Stomach smooth muscle (tissue), 2 donors: ENCODE results near the gene TRPM5.

Source experiments
- H3K27ac ChIP-seq: one replicate; pipeline ENCODE4 v1.7.0; 2013; ENCODE audit warnings: mild to moderate bottlenecking, low read length, inconsistent platforms
- H3K27me3 ChIP-seq, 2 donors: one replicate each; pipeline ENCODE4 v1.7.0; 2013; ENCODE audit warnings: low read length in 2 of 2; ENCODE audit not compliant: insufficient read depth in 2 of 2, control insufficient read depth in 1 of 2
- H3K36me3 ChIP-seq, 2 donors: one replicate each; pipeline ENCODE4 v1.7.0; 2013; ENCODE audit warnings: low read length in 2 of 2; ENCODE audit not compliant: control insufficient read depth in 2 of 2, insufficient read depth in 2 of 2
- H3K4me1 ChIP-seq: one replicate; pipeline ENCODE4 v1.7.0; 2013; ENCODE audit warnings: low read length; ENCODE audit not compliant: control insufficient read depth, insufficient read depth
- H3K4me3 ChIP-seq, 2 donors: one replicate each; pipeline ENCODE4 v1.7.0; 2013; ENCODE audit warnings: low read length in 2 of 2
- H3K9ac ChIP-seq, 2 donors: one replicate each; pipeline ENCODE4 v1.7.0; 2013; ENCODE audit warnings: low read length in 2 of 2, mild to moderate bottlenecking in 1 of 2
- H3K9me3 ChIP-seq, 2 donors: one replicate each; pipeline ENCODE4 v1.7.0; 2013; ENCODE audit warnings: low read length in 2 of 2; ENCODE audit not compliant: control insufficient read depth in 2 of 2
- donor health status: healthy.
- donor health status: Pancreatic carcinoma.

TRPM5 gene

GRCh38 chr11:2444821-2445745 lies 769 bp upstream of the TRPM5 start, which contains the start of gene KCNQ1:
TSS of gene KCNQ1 (plus strand) at chr11:2445008. CDS start at chr11:2445099, 91 bp downstream.
- H3K36me3 ChIP-seq, result no peaks in the 10 kb centered on the region
- peaks cover 6% of the 10 kb centered on the region for H3K4me1 ChIP-seq
- no peak within 1 kb of the TSS for H3K9ac ChIP-seq
- H3K4me3 ChIP-seq, result peak within 1 kb of the TSS; percentile 19 to 47
- H3K27me3 ChIP-seq, result peaks cover 22 to 34% of the 10 kb centered on the region in 2 donors
- H3K27ac ChIP-seq, result no peak within 1 kb of the TSS
- H3K9me3 ChIP-seq, result peaks cover 2 to 5% of the 10 kb centered on the region in 2 donors

DNA sequence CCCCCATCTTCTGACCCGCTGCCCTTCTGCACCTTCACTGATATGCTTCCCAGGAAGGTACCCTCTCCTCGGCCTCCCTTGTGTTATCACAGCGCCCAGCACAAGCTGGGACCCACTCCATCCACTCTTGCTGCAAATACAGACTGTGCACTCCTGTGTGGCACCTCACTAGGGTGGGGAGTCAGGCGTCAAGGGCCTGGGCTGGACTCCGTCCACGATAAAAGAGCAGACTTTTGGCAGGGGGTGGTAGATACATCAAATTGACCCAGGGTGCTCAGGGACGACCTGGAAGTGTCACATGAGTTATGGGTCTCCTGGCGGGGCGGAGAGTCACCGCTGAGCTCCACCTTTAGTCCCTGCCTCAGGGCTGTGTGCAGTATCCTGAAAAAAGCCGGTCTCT lies 908 bp downstream of the TRPM5 start:
- Histone ChIP-seq H3K9me3 (peaks cover 2 to 5% of the 10 kb centered on the region in 2 donors), H3K36me3 (no peaks in the 10 kb centered on the region), H3K4me3 (no peak overlapping the region), H3K27ac (no peak overlapping the region), H3K9ac (no peak overlapping the region), H3K27me3 (peaks cover 20 to 24% of the 10 kb centered on the region in 2 donors), H3K4me1 (peaks cover 6% of the 10 kb centered on the region)

DNA sequence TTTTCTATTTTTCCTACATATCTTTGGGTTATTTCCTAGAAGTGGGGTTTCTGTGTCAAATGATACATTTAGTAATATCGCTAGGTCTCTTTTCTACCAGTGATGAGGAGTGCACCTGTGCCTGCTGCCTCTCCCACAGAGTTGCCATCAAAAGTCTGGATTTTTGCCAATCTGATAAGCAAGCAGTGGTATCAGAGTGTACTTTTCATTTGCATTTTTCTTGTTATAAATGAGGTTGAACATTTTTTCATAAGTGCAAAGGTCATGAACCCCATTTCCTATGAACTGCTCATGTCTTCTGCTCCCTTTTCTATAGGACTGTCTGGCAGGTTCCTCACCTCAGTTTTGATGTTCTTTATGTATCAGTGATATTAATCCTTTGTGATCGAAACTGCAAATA lies 1.7 kb downstream of the TRPM5 start:
- H3K4me1 ChIP-seq, result peaks cover 3% of the 10 kb centered on the region
- H3K4me3 ChIP-seq, result no peak overlapping the region
- H3K36me3 ChIP-seq, result no peaks in the 10 kb centered on the region
- H3K9ac ChIP-seq, result no peak overlapping the region
- no peak overlapping the region for H3K27ac ChIP-seq
- H3K9me3 ChIP-seq, result peaks cover 2 to 5% of the 10 kb centered on the region in 2 donors
- peaks cover 17 to 21% of the 10 kb centered on the region in 2 donors for H3K27me3 ChIP-seq

GRCh38 chr11:2441171-2441570 lies 3.1 kb downstream of the TRPM5 start:
- Histone ChIP-seq H3K27ac (no peak overlapping the region), H3K4me1 (peaks cover 3% of the 10 kb centered on the region), H3K36me3 (no peaks in the 10 kb centered on the region), H3K9me3 (peaks cover 2 to 5% of the 10 kb centered on the region in 2 donors), H3K4me3 (no peak overlapping the region), H3K9ac (no peak overlapping the region), H3K27me3 (peaks cover 19 to 22% of the 10 kb centered on the region in 2 donors)

GRCh38 chr11:2440646-2441045 lies 3.7 kb downstream of the TRPM5 start:
- H3K27ac ChIP-seq, result no peak overlapping the region
- peaks cover 2 to 5% of the 10 kb centered on the region in 2 donors for H3K9me3 ChIP-seq
- H3K27me3 ChIP-seq, result peaks cover 16 to 19% of the 10 kb centered on the region in 2 donors
- no peak overlapping the region for H3K4me3 ChIP-seq
- peaks cover 3% of the 10 kb centered on the region for H3K4me1 ChIP-seq
- H3K9ac ChIP-seq, result no peak overlapping the region
- H3K36me3 ChIP-seq, result no peaks in the 10 kb centered on the region

- no peak overlapping the region for H3K4me3 ChIP-seq
- H3K27me3 ChIP-seq, result peaks cover 12 to 17% of the 10 kb centered on the region in 2 donors
- H3K36me3 ChIP-seq, result no peaks in the 10 kb centered on the region
- no peak overlapping the region for H3K9ac ChIP-seq
- no peak overlapping the region for H3K27ac ChIP-seq
- H3K9me3 ChIP-seq, result peaks cover 2 to 5% of the 10 kb centered on the region in 2 donors
- H3K4me1 ChIP-seq, result peaks cover 3% of the 10 kb centered on the region
Observed at GRCh38 chr11:2439820-2440219, 4.5 kb downstream of the TRPM5 start.

GRCh38 chr11:2437516-2437915 lies 6.8 kb downstream of the TRPM5 start:
- Histone ChIP-seq H3K4me3 (no peak overlapping the region), H3K36me3 (no peaks in the 10 kb centered on the region), H3K27ac (no peak overlapping the region), H3K9ac (no peak overlapping the region), H3K4me1 (no peaks in the 10 kb centered on the region), H3K27me3 (peaks cover 7 to 14% of the 10 kb centered on the region in 2 donors), H3K9me3 (no peaks in the 10 kb centered on the region)

- H3K9me3 ChIP-seq, result no peaks in the 10 kb centered on the region
- no peaks in the 10 kb centered on the region for H3K36me3 ChIP-seq
- H3K27me3 ChIP-seq, result peaks cover 7 to 14% of the 10 kb centered on the region in 2 donors
- H3K4me3 ChIP-seq, result no peak overlapping the region
- H3K9ac ChIP-seq, result no peak overlapping the region
- H3K27ac ChIP-seq, result no peak overlapping the region
- no peaks in the 10 kb centered on the region for H3K4me1 ChIP-seq
Observed at GRCh38 chr11:2436521-2437031, 7.7 kb downstream of the TRPM5 start.

GRCh38 chr11:2436013-2436520 lies 8.2 kb downstream of the TRPM5 start:
- Histone ChIP-seq H3K36me3 (no peaks in the 10 kb centered on the region), H3K4me3 (no peak overlapping the region), H3K27ac (no peak overlapping the region), H3K9ac (no peak overlapping the region), H3K27me3 (peaks cover 7 to 14% of the 10 kb centered on the region in 2 donors), H3K9me3 (no peaks in the 10 kb centered on the region), H3K4me1 (no peaks in the 10 kb centered on the region)

DNA sequence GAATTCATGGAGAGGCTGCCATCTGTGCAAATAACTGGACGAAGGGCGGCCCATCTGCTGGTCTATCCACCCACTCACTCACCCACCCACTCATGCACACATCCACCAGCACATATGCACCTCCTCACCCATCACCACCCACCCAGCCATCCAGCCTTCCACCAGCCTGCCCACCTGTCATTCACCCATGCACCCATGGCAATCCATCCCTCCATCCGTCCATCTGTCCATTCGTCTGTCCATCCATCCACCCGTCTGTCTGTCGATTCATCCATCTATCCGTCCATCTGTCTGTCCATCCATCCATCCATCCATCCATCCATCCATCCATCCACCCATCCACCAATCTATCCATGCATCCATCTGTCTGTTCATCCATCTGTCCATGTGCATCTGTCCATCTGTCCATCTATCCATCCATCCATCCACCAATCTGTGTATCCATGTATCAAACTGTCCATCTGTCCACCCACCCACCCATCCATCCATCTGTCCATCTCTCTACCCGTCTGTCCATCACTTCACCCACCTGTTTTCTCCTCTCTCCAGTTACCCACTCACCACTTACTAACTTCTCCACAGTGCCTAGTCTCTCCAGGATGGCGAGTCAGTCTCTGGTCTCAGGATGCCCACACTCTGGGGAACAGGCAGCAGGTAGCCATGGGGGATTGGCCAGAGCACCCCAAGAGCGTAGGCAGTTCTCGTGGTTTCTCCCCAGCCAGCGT lies 8.9 kb downstream of the TRPM5 start:
- Histone ChIP-seq H3K4me3 (no peak overlapping the region), H3K9me3 (no peaks in the 10 kb centered on the region), H3K27me3 (peaks cover 7 to 11% of the 10 kb centered on the region in 2 donors), H3K27ac (no peak overlapping the region), H3K36me3 (no peaks in the 10 kb centered on the region), H3K9ac (no peak overlapping the region), H3K4me1 (no peaks in the 10 kb centered on the region)
